ENCODE measurements around the gene CEP131.

DNA sequence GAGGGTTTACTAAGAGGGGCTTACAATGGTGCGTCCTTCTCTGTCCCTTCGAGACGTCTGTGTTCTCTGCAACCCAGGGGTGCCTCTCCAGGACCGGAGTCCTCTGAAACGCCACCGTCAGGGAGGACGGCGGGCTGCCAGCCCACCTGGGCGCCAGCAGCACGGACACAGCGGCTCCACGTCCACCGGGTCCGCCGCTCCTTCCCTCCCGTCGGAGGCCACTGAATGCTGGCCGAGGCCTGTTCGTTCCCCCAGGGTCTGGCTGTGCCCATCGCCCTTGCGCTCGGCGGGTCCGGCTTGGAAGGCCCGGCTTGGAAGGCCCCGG, 15.7 kb upstream of the CEP131 start:
- TF ChIP-seq CTCF (IDR thresholded peaks at IDR 0.05; ENCODE audit: poor library complexity, severe bottlenecking) (no peak), EP300 (conservative IDR thresholded peaks at IDR 0.05; ENCODE audit: poor library complexity, severe bottlenecking) (no peak), MXI1 (conservative IDR thresholded peaks at IDR 0.05; ENCODE audit: poor library complexity, severe bottlenecking) (no peak), EZH2 (IDR thresholded peaks at IDR 0.05; ENCODE audit: borderline replicate concordance, insufficient read depth, low read length, poor library complexity, severe bottlenecking) (no peak), SMC3 (conservative IDR thresholded peaks at IDR 0.05; ENCODE audit: poor library complexity) (no peak), RAD21 (conservative IDR thresholded peaks at IDR 0.05) (no peak)
